ENCODE data around the gene ZNF202. TPM values are rescaled to one million over a fixed set of nuclear protein-coding genes. Genes with fewer than 3 reads are reported as not detected.
"Not testable (repeated sequence)": the region's sequence is repeated elsewhere in the genome, so short reads cannot be mapped to it uniquely, and the experiment has no call there.

ZNF202 gene
- polyA plus RNA-seq (ENCODE audit: insufficient read depth in 1 of 5, insufficient read length in 5 of 5, low replicate concordance in 1 of 5), result 10 to 100 TPM; 16.6 to 25.1 (median 22.4) TPM
- long read RNA-seq, donor 1, result 0 reads
- long read RNA-seq, donor 2, result 0 reads
- long read RNA-seq, donor 3, result 0 reads
- long read RNA-seq, donor 4, partial matches to known transcripts, result 7 of 7 reads
- long read RNA-seq, donor 4, other reads (novel, unspliced or antisense), result 0 of 7 reads
- long read RNA-seq, donor 5, partial matches to known transcripts, result 0 of 1 reads
- long read RNA-seq, donor 5, other reads (novel, unspliced or antisense), result 0 of 1 reads
- long read RNA-seq, donor 6, result 0 reads
- long read RNA-seq, donor 7, result 0 reads
- long read RNA-seq, donor 8, result 0 reads

- DNase-seq, result peak; percentile 88
These were observed at the start of gene ZNF202 for GRCh38 chr11:123741159-123742030. TSS of gene ZNF202 (minus strand) at chr11:123741660. CDS start at chr11:123730888, 10,772 bp downstream.

- no peak for DNase-seq
These were observed 42.1 kb upstream of the ZNF202 start for GRCh38 chr11:123783536-123783935.

- no peak for DNase-seq
These were observed 37.1 kb upstream of the ZNF202 start for GRCh38 chr11:123778511-123778910.

- DNase-seq, result no peak
These were observed 34.5 kb upstream of the ZNF202 start for GRCh38 chr11:123775715-123776549.

GRCh38 chr11:123775289-123775688, 33.8 kb upstream of the ZNF202 start:
- no peak for DNase-seq

- DNase-seq, result no peak
These were observed 32.5 kb upstream of the ZNF202 start for GRCh38 chr11:123773959-123774358.

- DNase-seq, result no peak
These were observed 31.6 kb upstream of the ZNF202 start for GRCh38 chr11:123773026-123773425.

GRCh38 chr11:123771664-123772063, 30.2 kb upstream of the ZNF202 start:
- DNase-seq, result no peak

- DNase-seq, result no peak
These were observed 29.3 kb upstream of the ZNF202 start for GRCh38 chr11:123770712-123771111.

GRCh38 chr11:123765601-123766000, 24.1 kb upstream of the ZNF202 start:
- DNase-seq, result no peak

GRCh38 chr11:123762422-123762821, 21.0 kb upstream of the ZNF202 start:
- DNase-seq, result no peak

GRCh38 chr11:123760894-123761293, 19.4 kb upstream of the ZNF202 start:
- no peak for DNase-seq

- DNase-seq, result no peak
These were observed 16.5 kb upstream of the ZNF202 start for GRCh38 chr11:123757976-123758375.

GRCh38 chr11:123755813-123756212, 14.4 kb upstream of the ZNF202 start:
- DNase-seq, result no peak

GRCh38 chr11:123755344-123755743, 13.9 kb upstream of the ZNF202 start:
- DNase-seq, result no peak

GRCh38 chr11:123754101-123754568, 12.7 kb upstream of the ZNF202 start, which contains the start of gene OR6X1:
TSS of gene OR6X1 (minus strand) at chr11:123754518. CDS start at chr11:123754518, 0 bp downstream.
- DNase-seq, result no peak

GRCh38 chr11:123753110-123753509, 11.7 kb upstream of the ZNF202 start:
- no peak for DNase-seq

- DNase-seq, result peak in 1 of 2 donors; percentile 25
These were observed 10.3 kb upstream of the ZNF202 start for GRCh38 chr11:123751781-123752180.

- DNase-seq, result not testable (repeated sequence)
These were observed 6.9 kb upstream of the ZNF202 start for GRCh38 chr11:123748349-123748748.

GRCh38 chr11:123745764-123746451, 4.4 kb upstream of the ZNF202 start:
- no peak for DNase-seq

- no peak for DNase-seq
These were observed 1.3 kb upstream of the ZNF202 start for GRCh38 chr11:123742724-123743120.
